ENCODE data around the gene CRACDL.
"Not testable (repeated sequence)": the region's sequence is repeated elsewhere in the genome, so short reads cannot be mapped to it uniquely, and the experiment has no call there.

CRACDL gene

GRCh38 chr2:98895221-98895620 lies 40.8 kb downstream of the CRACDL start:
- H3K27ac ChIP-seq, result no peak overlapping the region

GRCh38 chr2:98894331-98895000 lies 41.6 kb downstream of the CRACDL start:
- no peak overlapping the region for H3K4me3 ChIP-seq
- no peak overlapping the region for H3K27ac ChIP-seq

More at GRCh38 chr2:98895221-98895620, 40.8 kb downstream of the CRACDL start:
- no peak overlapping the region for H3K4me3 ChIP-seq

GRCh38 chr2:98893911-98894321 lies 42.1 kb downstream of the CRACDL start:
- H3K27ac ChIP-seq, result no peak overlapping the region
- H3K4me3 ChIP-seq, result no peak overlapping the region

GRCh38 chr2:98892871-98893270 lies 43.2 kb downstream of the CRACDL start:
- Histone ChIP-seq H3K4me3 (no peak overlapping the region), H3K27ac (no peak overlapping the region)

GRCh38 chr2:98891591-98891990 lies 44.4 kb downstream of the CRACDL start:
- Histone ChIP-seq H3K27ac (no peak overlapping the region), H3K4me3 (no peak overlapping the region)

GRCh38 chr2:98886066-98886554 lies 49.9 kb downstream of the CRACDL start:
- Histone ChIP-seq H3K27ac (no peak overlapping the region), H3K4me3 (no peak overlapping the region)

- H3K4me3 ChIP-seq, result no peak overlapping the region
- no peak overlapping the region for H3K27ac ChIP-seq
Measured at GRCh38 chr2:98884658-98885057, 51.4 kb downstream of the CRACDL start.

GRCh38 chr2:98883780-98884211 lies 52.2 kb downstream of the CRACDL start:
- Histone ChIP-seq H3K4me3 (no peak overlapping the region), H3K27ac (peak overlapping the region in 3 of 21 experiments; percentile 11 to 49 (median 34))

GRCh38 chr2:98882971-98883779 lies 52.9 kb downstream of the CRACDL start:
- no peak overlapping the region for H3K4me3 ChIP-seq

GRCh38 chr2:98882368-98882767 lies 53.7 kb downstream of the CRACDL start:
- Histone ChIP-seq H3K27ac (peak overlapping the region in 1 of 21 experiments; percentile 8), H3K4me3 (no peak overlapping the region)

More at GRCh38 chr2:98882971-98883779, 52.9 kb downstream of the CRACDL start:
- H3K27ac ChIP-seq, result peak overlapping the region in 6 of 21 experiments; percentile 8 to 55 (median 36)

- peak overlapping the region in 7 of 21 experiments; percentile 6 to 27 (median 16) for H3K27ac ChIP-seq
Measured at GRCh38 chr2:98881153-98881650, 54.8 kb downstream of the CRACDL start.

GRCh38 chr2:98880266-98881152 lies 55.5 kb downstream of the CRACDL start:
- Histone ChIP-seq H3K4me3 (no peak overlapping the region), H3K27ac (peak overlapping the region in 7 of 21 experiments; percentile 6 to 27 (median 16))

More at GRCh38 chr2:98881153-98881650, 54.8 kb downstream of the CRACDL start:
- no peak overlapping the region for H3K4me3 ChIP-seq

GRCh38 chr2:98877658-98878057 lies 58.4 kb downstream of the CRACDL start:
- H3K27ac ChIP-seq, H3K4me3 ChIP-seq: not testable (repeated sequence)

- Histone ChIP-seq H3K27ac (no peak overlapping the region), H3K4me3 (no peak overlapping the region)
Measured at GRCh38 chr2:98876741-98877140, 59.3 kb downstream of the CRACDL start.

- H3K4me3 ChIP-seq, result no peak overlapping the region
- H3K27ac ChIP-seq, result no peak overlapping the region
Measured at GRCh38 chr2:98875746-98876145, 60.3 kb downstream of the CRACDL start.

- H3K27ac ChIP-seq, result no peak overlapping the region
- H3K4me3 ChIP-seq, result no peak overlapping the region
Measured at GRCh38 chr2:98875081-98875728, 60.8 kb downstream of the CRACDL start.

- Histone ChIP-seq H3K4me3 (no peak overlapping the region), H3K27ac (no peak overlapping the region)
Measured at GRCh38 chr2:98874186-98874689, 61.8 kb downstream of the CRACDL start.

- Histone ChIP-seq H3K4me3 (no peak overlapping the region), H3K27ac (no peak overlapping the region)
Measured at GRCh38 chr2:98872526-98872925, 63.5 kb downstream of the CRACDL start.

- H3K4me3 ChIP-seq, result no peak overlapping the region
- no peak overlapping the region for H3K27ac ChIP-seq
Measured at GRCh38 chr2:98871506-98871905, 64.5 kb downstream of the CRACDL start.
